MM.1S (cell line): Measurements from ENCODE around the gene BBS12.

Experiments used
- DNase-seq: peaks from one replicate; pipeline ENCODE4 v3.0.0-alpha.2; 2015
- H2AFZ ChIP-seq: fragments of 300-600 bp; sonication (generic); 2 replicates; pipeline ENCODE4 v1.6.0; 2016; ENCODE audit warnings: antibody characterized with exemption, low read length
- H3F3A ChIP-seq: fragments of 300-600 bp; sonication (generic); 2 replicates; pipeline ENCODE4 v1.6.1; 2016; ENCODE audit warnings: mild to moderate bottlenecking, antibody characterized with exemption, low read length, moderate library complexity, mixed read lengths; ENCODE audit not compliant: insufficient read depth
- H3K27ac ChIP-seq: fragments of 300-600 bp; sonication (generic); 2 replicates; pipeline ENCODE4 v1.5.1; 2016; ENCODE audit warnings: mild to moderate bottlenecking, low read length
- H3K27me3 ChIP-seq: fragments of 300-600 bp; sonication (generic); replicated peaks from 2 replicates; pipeline ENCODE4 v1.6.0; 2016; ENCODE audit warnings: low read length; ENCODE audit not compliant: insufficient read depth
- H3K36me3 ChIP-seq: fragments of 300-600 bp; sonication (generic); replicated peaks from 2 replicates; pipeline ENCODE4 v1.6.1; 2016; ENCODE audit warnings: mild to moderate bottlenecking, low read length, mixed read lengths; ENCODE audit not compliant: insufficient read depth
- H3K4me1 ChIP-seq: fragments of 300-600 bp; sonication (generic); 2 replicates; pipeline ENCODE4 v1.6.1; 2016; ENCODE audit warnings: low read length, mixed read lengths
- H3K4me2 ChIP-seq: fragments of 300-600 bp; sonication (generic); 2 replicates; pipeline ENCODE4 v1.6.0; 2016; ENCODE audit warnings: low read depth, low read length
- H3K4me3 ChIP-seq: fragments of 300-600 bp; sonication (generic); 2 replicates; pipeline ENCODE4 v1.5.1; 2016; ENCODE audit warnings: low read length, mixed read lengths
- H3K79me2 ChIP-seq: fragments of 300-600 bp; sonication (generic); 2 replicates; pipeline ENCODE4 v1.6.1; 2016; ENCODE audit warnings: mixed run types, low read length, mixed read lengths
- H3K9ac ChIP-seq: fragments of 300-600 bp; sonication (generic); 2 replicates; pipeline ENCODE4 v1.6.1; 2016; ENCODE audit warnings: low read length, mixed read lengths
- H3K9me2 ChIP-seq: fragments of 300-600 bp; sonication (generic); replicated peaks from 2 replicates; pipeline ENCODE4 v1.6.1; 2016; ENCODE audit warnings: mild to moderate bottlenecking, low read length, mixed read lengths; ENCODE audit not compliant: insufficient read depth
- H3K9me3 ChIP-seq: fragments of 300-600 bp; sonication (generic); replicated peaks from 2 replicates; pipeline ENCODE4 v1.6.1; 2016; ENCODE audit warnings: mild to moderate bottlenecking, low read length, mixed read lengths; ENCODE audit not compliant: insufficient read depth
- H4K20me1 ChIP-seq: fragments of 300-600 bp; sonication (generic); 2 replicates; pipeline ENCODE4 v1.6.1; 2016; ENCODE audit warnings: mild to moderate bottlenecking, low read length, moderate library complexity, mixed read lengths; ENCODE audit not compliant: insufficient read depth
- EZH2 ChIP-seq: fragments of 300-600 bp; sonication (generic); optimal IDR thresholded peaks from 2 replicates; pipeline ENCODE3; 2017; ENCODE audit warnings: low read depth, mild to moderate bottlenecking, antibody characterized with exemption, low read length, mixed read lengths
- EZH2phosphoT487 ChIP-seq: fragments of 300-600 bp; sonication (generic); IDR thresholded peaks from 2 replicates; pipeline ENCODE4 v1.6.1; 2018; ENCODE audit warnings: antibody characterized with exemption, low read length
- TF ChIP-seq, protein P1 (sequence below): fragments of 300-600 bp; sonication (generic); IDR thresholded peaks from 2 replicates; pipeline ENCODE4 v1.5.1; 2016; ENCODE audit warnings: antibody characterized with exemption, low read length, mixed read lengths

BBS12 gene

DNA sequence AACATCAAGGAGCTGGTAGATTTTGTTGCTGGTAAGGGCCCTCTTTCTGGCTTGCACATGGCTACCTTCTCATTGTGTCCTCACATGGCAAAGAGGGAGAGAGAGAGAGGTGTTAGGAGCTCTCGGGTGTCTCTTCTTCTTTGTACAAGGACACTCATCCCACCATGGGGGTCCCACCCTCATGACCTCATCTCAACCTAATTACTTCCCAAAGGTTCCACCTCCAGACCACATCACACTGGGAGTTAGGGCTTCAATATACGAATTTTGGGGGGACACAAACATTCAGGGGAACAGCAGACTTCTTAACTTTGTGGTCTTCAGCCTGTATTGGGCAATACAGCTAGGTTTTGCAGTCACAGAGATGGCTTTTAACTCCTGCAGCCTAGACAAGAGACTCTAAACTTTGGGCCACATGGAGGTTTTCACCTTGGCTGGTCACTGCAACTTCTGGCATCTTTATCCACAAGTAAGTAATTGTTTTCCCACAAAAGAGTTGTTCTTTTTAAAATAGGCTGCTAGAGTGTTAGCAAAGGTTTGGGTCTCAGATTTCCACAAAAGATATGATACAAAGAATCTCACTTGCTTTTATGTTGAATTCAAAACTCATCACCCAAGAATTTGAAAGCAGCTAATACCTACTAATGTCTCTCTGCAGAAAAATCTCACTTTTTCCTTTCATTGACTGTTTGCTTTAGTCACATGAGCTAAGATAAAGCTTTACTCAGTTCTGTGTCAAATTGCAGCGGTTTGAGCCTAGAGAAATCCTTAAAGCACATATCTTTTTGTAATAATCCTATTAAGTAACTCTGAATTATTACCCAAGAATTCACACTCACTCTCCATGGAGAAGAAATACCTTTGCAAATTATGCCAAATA is 39.6 kb upstream of the BBS12 start:
- Histone ChIP-seq H3K9me3 (no peaks in the 10 kb centered on the region), H3K4me1 (peaks cover 24% of the 10 kb centered on the region), H3K9ac (no peak overlapping the region), H3K27me3 (peaks cover 72% of the 10 kb centered on the region), H3K79me2 (no peaks in the 10 kb centered on the region), H2AFZ (no peak overlapping the region), H3K4me3 (no peak overlapping the region), H3K9me2 (no peaks in the 10 kb centered on the region), H3F3A (peaks cover 15% of the 10 kb centered on the region), H3K36me3 (no peaks in the 10 kb centered on the region), H3K4me2 (no peak overlapping the region), H4K20me1 (0 out of 2 replicates have a peak, but pooled peaks cover 3% of the 10 kb centered on the region), H3K27ac (no peak overlapping the region)
- DNase-seq, result no peak
- TF ChIP-seq EZH2phosphoT487, result no peak
- TF ChIP-seq, protein P1, sequence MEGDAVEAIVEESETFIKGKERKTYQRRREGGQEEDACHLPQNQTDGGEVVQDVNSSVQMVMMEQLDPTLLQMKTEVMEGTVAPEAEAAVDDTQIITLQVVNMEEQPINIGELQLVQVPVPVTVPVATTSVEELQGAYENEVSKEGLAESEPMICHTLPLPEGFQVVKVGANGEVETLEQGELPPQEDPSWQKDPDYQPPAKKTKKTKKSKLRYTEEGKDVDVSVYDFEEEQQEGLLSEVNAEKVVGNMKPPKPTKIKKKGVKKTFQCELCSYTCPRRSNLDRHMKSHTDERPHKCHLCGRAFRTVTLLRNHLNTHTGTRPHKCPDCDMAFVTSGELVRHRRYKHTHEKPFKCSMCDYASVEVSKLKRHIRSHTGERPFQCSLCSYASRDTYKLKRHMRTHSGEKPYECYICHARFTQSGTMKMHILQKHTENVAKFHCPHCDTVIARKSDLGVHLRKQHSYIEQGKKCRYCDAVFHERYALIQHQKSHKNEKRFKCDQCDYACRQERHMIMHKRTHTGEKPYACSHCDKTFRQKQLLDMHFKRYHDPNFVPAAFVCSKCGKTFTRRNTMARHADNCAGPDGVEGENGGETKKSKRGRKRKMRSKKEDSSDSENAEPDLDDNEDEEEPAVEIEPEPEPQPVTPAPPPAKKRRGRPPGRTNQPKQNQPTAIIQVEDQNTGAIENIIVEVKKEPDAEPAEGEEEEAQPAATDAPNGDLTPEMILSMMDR, result no peak
- no peak for TF ChIP-seq EZH2

DNA sequence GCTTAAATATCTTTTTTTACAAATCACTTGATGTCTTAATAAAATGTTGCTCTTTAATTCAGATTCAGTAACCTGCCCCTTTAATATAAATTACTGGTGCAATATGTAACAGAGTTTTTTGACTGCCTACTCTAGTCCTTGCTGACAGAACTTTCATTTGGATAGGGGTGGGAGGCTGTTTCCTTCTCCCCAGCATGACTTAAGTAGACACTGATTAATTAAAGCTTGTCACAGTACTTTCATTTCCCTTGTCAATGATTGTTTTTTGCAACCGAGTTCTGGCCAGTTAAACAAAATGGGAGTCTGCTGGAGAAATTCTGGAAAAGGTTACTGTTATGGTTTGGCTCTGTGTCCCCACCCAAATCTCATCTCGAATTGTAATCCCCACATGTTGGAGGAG is 37.3 kb upstream of the BBS12 start:
- Histone ChIP-seq H3F3A (peaks cover 5% of the 10 kb centered on the region; the same call in 1 of the 2 replicates), H3K79me2 (no peaks in the 10 kb centered on the region), H2AFZ (no peak overlapping the region), H3K36me3 (no peaks in the 10 kb centered on the region), H3K4me2 (no peak overlapping the region), H3K9ac (no peak overlapping the region), H4K20me1 (no peaks in the 10 kb centered on the region), H3K27me3 (peaks cover 60% of the 10 kb centered on the region), H3K9me2 (no peaks in the 10 kb centered on the region), H3K27ac (no peak overlapping the region), H3K4me1 (peaks cover under 1% of the 10 kb centered on the region), H3K4me3 (no peak overlapping the region), H3K9me3 (no peaks in the 10 kb centered on the region)
- no peak for TF ChIP-seq EZH2phosphoT487
- TF ChIP-seq EZH2, result no peak
- TF ChIP-seq, protein P1, result no peak
- no peak for DNase-seq

DNA sequence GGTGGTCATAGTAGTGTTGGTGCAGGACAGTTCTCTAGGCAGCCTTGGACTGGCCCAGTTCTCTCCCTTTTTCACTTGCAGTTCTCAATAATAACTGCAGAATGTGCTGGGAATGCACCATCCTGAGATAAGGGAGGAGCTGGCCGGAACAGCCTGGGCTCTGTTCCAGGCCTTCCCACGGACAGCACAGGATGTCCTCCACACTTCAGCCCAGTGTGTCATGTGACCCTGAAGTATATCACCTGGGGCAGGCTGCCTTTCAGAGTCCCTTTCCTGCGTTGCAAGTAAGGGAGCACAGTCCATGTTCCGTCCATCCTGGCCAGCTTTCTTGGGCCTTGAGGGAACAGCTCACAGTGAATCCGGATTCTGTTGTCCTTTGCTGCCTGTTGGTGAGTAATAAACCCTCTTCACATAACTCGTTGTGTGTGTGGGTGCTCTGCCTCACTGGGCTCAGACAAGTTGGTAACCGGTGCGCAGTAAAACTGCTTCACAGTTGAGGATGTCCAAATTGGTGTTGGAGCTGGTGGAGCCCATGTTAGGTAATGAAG is 32.3 kb upstream of the BBS12 start:
- H3K79me2 ChIP-seq, result no peaks in the 10 kb centered on the region
- H3K27me3 ChIP-seq, result peaks cover 13% of the 10 kb centered on the region; the same call in 1 of the 2 replicates
- no peak overlapping the region for H2AFZ ChIP-seq
- no peak overlapping the region for H3K4me3 ChIP-seq
- H3K9ac ChIP-seq, result no peak overlapping the region
- H3K4me1 ChIP-seq, result no peaks in the 10 kb centered on the region
- H3K9me2 ChIP-seq, result no peaks in the 10 kb centered on the region
- no peaks in the 10 kb centered on the region for H3K9me3 ChIP-seq
- no peak overlapping the region for H3K4me2 ChIP-seq
- no peak overlapping the region for H3K27ac ChIP-seq
- no peak for DNase-seq
- H3F3A ChIP-seq, result no peaks in the 10 kb centered on the region
- H3K36me3 ChIP-seq, result no peaks in the 10 kb centered on the region
- TF ChIP-seq EZH2phosphoT487, result no peak
- no peak for TF ChIP-seq EZH2
- TF ChIP-seq, protein P1, result no peak
- no peaks in the 10 kb centered on the region for H4K20me1 ChIP-seq
